Keratinocyte (primary cell): ENCODE measurements around the gene TMBIM1.

ENCODE experiments used
- EZH2 ChIP-seq: IDR thresholded peaks from one replicate; pipeline ENCODE4 v1.6.1; 2012; ENCODE audit warnings: inconsistent platforms, mild to moderate bottlenecking, low read length, moderate library complexity
- TF ChIP-seq, protein P1 (sequence below), 3 experiments: IDR thresholded peaks in 1 of 3; conservative IDR thresholded peaks in 1 of 3; optimal IDR thresholded peaks in 1 of 3; 2 replicates in 2 of 3; 3 replicates in 1 of 3; pipeline versions ENCODE3 to v1.5.1; 2011; ENCODE audit warnings: low read length in 3 of 3, mild to moderate bottlenecking in 3 of 3, moderate library complexity in 2 of 3, control low read depth in 1 of 3, inconsistent platforms in 1 of 3; ENCODE audit not compliant: insufficient read depth in 2 of 3; ENCODE audit errors: extremely low read depth in 1 of 3

DNA sequence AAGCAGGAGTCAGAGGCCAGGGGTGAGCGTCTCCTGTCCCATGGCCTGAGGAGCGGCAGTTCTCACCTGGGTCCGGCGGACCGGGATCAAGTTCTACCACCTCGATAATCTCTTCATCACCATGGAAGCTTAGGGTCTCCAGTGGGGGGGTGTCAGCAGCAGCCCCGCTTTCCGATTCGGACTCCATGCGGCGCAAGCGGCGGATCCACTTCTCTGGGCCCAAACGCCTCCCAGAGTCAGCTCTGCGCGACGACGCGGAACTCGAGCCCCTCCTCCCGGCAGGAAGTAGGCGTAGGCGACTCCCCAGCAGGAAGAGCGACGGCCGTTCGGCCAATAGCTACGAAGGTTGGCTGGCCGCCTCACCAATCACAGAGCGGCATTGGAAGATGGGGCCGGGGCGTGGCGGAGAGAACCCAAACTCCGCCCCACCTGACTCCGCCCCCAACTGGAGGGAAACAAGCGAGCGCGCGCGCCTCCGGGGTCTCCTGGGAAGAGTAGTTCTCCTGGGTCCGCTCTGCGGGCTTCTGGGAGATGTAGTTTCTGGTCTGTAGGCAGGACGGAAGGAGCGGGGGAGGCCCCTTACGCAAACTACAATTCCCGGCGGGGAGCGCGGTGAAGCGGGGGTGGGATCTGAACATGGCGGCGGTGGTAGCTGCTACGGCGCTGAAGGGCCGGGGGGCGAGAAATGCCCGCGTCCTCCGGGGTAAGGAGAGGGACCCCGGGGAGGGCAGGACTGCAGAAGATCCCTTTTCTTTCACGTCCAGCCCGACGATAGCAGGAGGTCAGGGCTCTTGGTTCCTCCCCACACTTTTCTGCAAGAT is 22.2 kb downstream of the TMBIM1 start, which contains the start of the genes AAMP and PNKD:
- TF ChIP-seq EZH2: no peak
- TF ChIP-seq, protein P1, sequence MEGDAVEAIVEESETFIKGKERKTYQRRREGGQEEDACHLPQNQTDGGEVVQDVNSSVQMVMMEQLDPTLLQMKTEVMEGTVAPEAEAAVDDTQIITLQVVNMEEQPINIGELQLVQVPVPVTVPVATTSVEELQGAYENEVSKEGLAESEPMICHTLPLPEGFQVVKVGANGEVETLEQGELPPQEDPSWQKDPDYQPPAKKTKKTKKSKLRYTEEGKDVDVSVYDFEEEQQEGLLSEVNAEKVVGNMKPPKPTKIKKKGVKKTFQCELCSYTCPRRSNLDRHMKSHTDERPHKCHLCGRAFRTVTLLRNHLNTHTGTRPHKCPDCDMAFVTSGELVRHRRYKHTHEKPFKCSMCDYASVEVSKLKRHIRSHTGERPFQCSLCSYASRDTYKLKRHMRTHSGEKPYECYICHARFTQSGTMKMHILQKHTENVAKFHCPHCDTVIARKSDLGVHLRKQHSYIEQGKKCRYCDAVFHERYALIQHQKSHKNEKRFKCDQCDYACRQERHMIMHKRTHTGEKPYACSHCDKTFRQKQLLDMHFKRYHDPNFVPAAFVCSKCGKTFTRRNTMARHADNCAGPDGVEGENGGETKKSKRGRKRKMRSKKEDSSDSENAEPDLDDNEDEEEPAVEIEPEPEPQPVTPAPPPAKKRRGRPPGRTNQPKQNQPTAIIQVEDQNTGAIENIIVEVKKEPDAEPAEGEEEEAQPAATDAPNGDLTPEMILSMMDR (optimal IDR thresholded peaks at IDR 0.05 in 1 of 3, IDR thresholded peaks at IDR 0.05 in 1 of 3, conservative IDR thresholded peaks at IDR 0.05 in 1 of 3; ENCODE audit: extremely low read depth in 1 of 3, insufficient read depth in 2 of 3, low read length in 3 of 3): no peak
